Neural cell (in vitro differentiated cells): ENCODE results near the gene ADAMTS6. TPM values are rescaled to one million over a fixed set of nuclear protein-coding genes. Genes with fewer than 3 reads are reported as not detected.

ENCODE experiments used
- H2AFZ ChIP-seq: fragments of 200-600, 300-800 bp; sonication (generic), shearing (Covaris generic); 2 replicates; pipeline ENCODE4 v1.6.0; 2014; ENCODE audit warnings: low read depth, mild to moderate bottlenecking, antibody characterized with exemption, low read length, moderate library complexity
- H3F3A ChIP-seq: fragments of 200-600 bp; shearing (Covaris generic); 2 replicates; pipeline ENCODE4 v1.6.1; 2016; ENCODE audit warnings: mild to moderate bottlenecking, moderate library complexity, mixed read lengths, antibody characterized with exemption, low read length; ENCODE audit not compliant: insufficient read depth, poor library complexity, severe bottlenecking
- H3K27ac ChIP-seq: fragments of 200-600, 300-800 bp; sonication (generic), shearing (Covaris generic); 2 replicates; pipeline ENCODE4 v1.5.1; 2014; ENCODE audit warnings: mild to moderate bottlenecking, low read length, moderate library complexity
- H3K27me3 ChIP-seq: fragments of 300-800, 200-600 bp; sonication (generic), shearing (Covaris generic); 2 replicates; pipeline ENCODE4 v1.6.0; 2014; ENCODE audit warnings: mild to moderate bottlenecking, low read depth, low read length, moderate library complexity; ENCODE audit not compliant: insufficient read depth
- H3K36me3 ChIP-seq: fragments of 300-800, 200-600 bp; sonication (generic), shearing (Covaris generic); 2 replicates; pipeline ENCODE4 v1.5.1; 2014; ENCODE audit warnings: mild to moderate bottlenecking, antibody characterized with exemption, low read length, moderate library complexity; ENCODE audit not compliant: insufficient read depth
- H3K4me2 ChIP-seq: fragments of 300-800, 200-600 bp; sonication (generic), shearing (Covaris generic); 2 replicates; pipeline ENCODE4 v1.6.0; 2014; ENCODE audit warnings: mild to moderate bottlenecking, low read length
- H3K4me3 ChIP-seq: fragments of 300-800, 200-600 bp; sonication (generic), shearing (Covaris generic); 2 replicates; pipeline ENCODE4 v1.5.1; 2014; ENCODE audit warnings: mild to moderate bottlenecking, low read length, moderate library complexity
- H3K79me2 ChIP-seq: fragments of 200-600 bp; shearing (Covaris generic); replicated peaks from 2 replicates; pipeline ENCODE4 v1.6.0; 2014; ENCODE audit warnings: mild to moderate bottlenecking, low read length, moderate library complexity; ENCODE audit not compliant: insufficient read depth
- H3K9ac ChIP-seq: fragments of 300-800, 200-600 bp; sonication (generic), shearing (Covaris generic); 2 replicates; pipeline ENCODE4 v1.6.1; 2016; ENCODE audit warnings: mild to moderate bottlenecking, low read length, mixed read lengths
- H3K9me2 ChIP-seq: fragments of 200-600 bp; shearing (Covaris generic); 2 replicates; pipeline ENCODE4 v1.6.1; 2016; ENCODE audit warnings: mild to moderate bottlenecking, low read length, mixed read lengths; ENCODE audit not compliant: insufficient read depth
- H3K9me3 ChIP-seq: fragments of 200-600, 300-800 bp; sonication (generic), shearing (Covaris generic); 2 replicates; pipeline ENCODE4 v1.6.1; 2016; ENCODE audit warnings: mild to moderate bottlenecking, mixed run types, low read length, moderate library complexity, mixed read lengths
- H4K20me1 ChIP-seq: fragments of 200-600 bp; shearing (Covaris generic); 2 replicates; pipeline ENCODE4 v1.6.1; 2016; ENCODE audit warnings: mild to moderate bottlenecking, mixed run types; ENCODE audit not compliant: insufficient read depth
- CTCF ChIP-seq: fragments of 450-650 bp; IDR thresholded peaks from 2 replicates; pipeline ENCODE4 v1.5.1; 2014; ENCODE audit warnings: antibody characterized with exemption, mild to moderate bottlenecking, moderate library complexity; ENCODE audit not compliant: poor library complexity, severe bottlenecking
- EP300 ChIP-seq: fragments of 450-650 bp; conservative IDR thresholded peaks from 2 replicates; pipeline ENCODE4 v1.6.1; 2014; ENCODE audit warnings: antibody characterized with exemption, mild to moderate bottlenecking, moderate library complexity; ENCODE audit not compliant: poor library complexity, severe bottlenecking
- EZH2 ChIP-seq: fragments of 200-600, 300-800 bp; shearing (Covaris generic), sonication (generic); IDR thresholded peaks from 2 replicates; pipeline ENCODE4 v1.6.1; 2014; ENCODE audit warnings: antibody characterized with exemption, low read length, borderline replicate concordance, mild to moderate bottlenecking; ENCODE audit not compliant: insufficient read depth, poor library complexity, severe bottlenecking
- MXI1 ChIP-seq: fragments of 450-650 bp; conservative IDR thresholded peaks from 2 replicates; pipeline ENCODE4 v1.6.1; 2014; ENCODE audit warnings: antibody characterized with exemption, mild to moderate bottlenecking; ENCODE audit not compliant: poor library complexity, severe bottlenecking
- POLR2AphosphoS5 ChIP-seq: IDR thresholded peaks from 2 replicates; pipeline ENCODE4 v1.6.1; 2012
- RAD21 ChIP-seq: fragments of 450-650 bp; conservative IDR thresholded peaks from 2 replicates; pipeline ENCODE4 v1.6.1; 2014; ENCODE audit warnings: antibody characterized with exemption, mild to moderate bottlenecking, moderate library complexity
- REST ChIP-seq: IDR thresholded peaks from 2 replicates; pipeline ENCODE4 v1.6.1; 2012; ENCODE audit warnings: borderline replicate concordance
- SMC3 ChIP-seq: fragments of 450-650 bp; conservative IDR thresholded peaks from 2 replicates; pipeline ENCODE4 v1.6.1; 2014; ENCODE audit warnings: antibody characterized with exemption, mild to moderate bottlenecking, moderate library complexity; ENCODE audit not compliant: poor library complexity
- TAF1 ChIP-seq: IDR thresholded peaks from 2 replicates; pipeline ENCODE4 v1.6.1; 2012; ENCODE audit warnings: low read depth
- polyA plus RNA-seq: library from polyadenylated mRNA; depleted of rRNA; stranded (reverse); fragments of >200 nt; gene quantifications from 2 replicates; pipeline ENCODE4 v1.2.3, GENCODE V29; 2014

ADAMTS6 gene
- polyA plus RNA-seq, 1 donor from 2014 or later = 0.58 TPM

- H3K4me3 ChIP-seq = no peak overlapping the region
- no peaks in the 10 kb centered on the region for H3K27me3 ChIP-seq
- no peaks in the 10 kb centered on the region for H3K79me2 ChIP-seq
- no peaks in the 10 kb centered on the region for H4K20me1 ChIP-seq
- TF ChIP-seq CTCF (no peak), POLR2AphosphoS5 (no peak), EZH2 (no peak), TAF1 (no peak), RAD21 (no peak), EP300 (no peak), MXI1 (no peak), SMC3 (no peak), REST (no peak)
- H3K9ac ChIP-seq = no peak overlapping the region
- no peak overlapping the region for H2AFZ ChIP-seq
- H3K9me3 ChIP-seq = no peaks in the 10 kb centered on the region
- no peak overlapping the region for H3K27ac ChIP-seq
- no peaks in the 10 kb centered on the region for H3K9me2 ChIP-seq
- H3F3A ChIP-seq = no peaks in the 10 kb centered on the region
- no peak overlapping the region for H3K4me2 ChIP-seq
- H3K36me3 ChIP-seq = no peaks in the 10 kb centered on the region
Observed at GRCh38 chr5:65451436-65451835, 30.3 kb downstream of the ADAMTS6 start.

- H3K9me3 ChIP-seq = no peaks in the 10 kb centered on the region
- H3K27me3 ChIP-seq = no peaks in the 10 kb centered on the region
- H3K27ac ChIP-seq = no peak overlapping the region
- TF ChIP-seq RAD21 = no peak
- no peak for TF ChIP-seq POLR2AphosphoS5
- TF ChIP-seq EP300 = no peak
- no peak for TF ChIP-seq MXI1
- no peak for TF ChIP-seq EZH2
- TF ChIP-seq CTCF = no peak
- no peak for TF ChIP-seq SMC3
- TF ChIP-seq TAF1 = no peak
- TF ChIP-seq REST = no peak
- H2AFZ ChIP-seq = no peak overlapping the region
- H3K9ac ChIP-seq = no peak overlapping the region
- H3K79me2 ChIP-seq = no peaks in the 10 kb centered on the region
- H3K36me3 ChIP-seq = no peaks in the 10 kb centered on the region
- H4K20me1 ChIP-seq = no peaks in the 10 kb centered on the region
- H3K4me3 ChIP-seq = no peak overlapping the region
- H3K4me2 ChIP-seq = no peak overlapping the region
- no peaks in the 10 kb centered on the region for H3K9me2 ChIP-seq
- H3F3A ChIP-seq = no peaks in the 10 kb centered on the region
Observed at GRCh38 chr5:65446682-65447081, 35.0 kb downstream of the ADAMTS6 start.
